Neuronal stem cell (in vitro differentiated cells): ENCODE measurements around the gene CFAP221.

ENCODE experiments used
- DNase-seq: peaks from one replicate; pipeline ENCODE4 v3.0.0-alpha.2; 2013; ENCODE audit warnings: low spot score
- H2AFZ ChIP-seq: one replicate; pipeline ENCODE4 v1.6.1; 2013; ENCODE audit warnings: mild to moderate bottlenecking, low read length, inconsistent platforms
- H2AK5ac ChIP-seq: 2 replicates; pipeline ENCODE4 v1.6.1; 2013; ENCODE audit warnings: low read depth, mild to moderate bottlenecking, inconsistent platforms, low read length, moderate library complexity, mixed read lengths
- H2BK120ac ChIP-seq: 2 replicates; pipeline ENCODE4 v1.6.1; 2013; ENCODE audit warnings: low read depth, mild to moderate bottlenecking, inconsistent platforms, low read length, moderate library complexity, mixed read lengths
- H2BK12ac ChIP-seq: one replicate; pipeline ENCODE4 v1.6.1; 2013; ENCODE audit warnings: low read length, inconsistent platforms
- H2BK15ac ChIP-seq: 2 replicates; pipeline ENCODE4 v1.6.1; 2013; ENCODE audit warnings: mild to moderate bottlenecking, low read length, inconsistent platforms, mixed read lengths
- H2BK5ac ChIP-seq: one replicate; pipeline ENCODE4 v1.6.1; 2013; ENCODE audit warnings: inconsistent platforms, mild to moderate bottlenecking, low read length, moderate library complexity
- H3K14ac ChIP-seq: one replicate; pipeline ENCODE4 v1.6.1; 2013; ENCODE audit warnings: low read length, inconsistent platforms
- H3K18ac ChIP-seq: 2 replicates; pipeline ENCODE4 v1.6.1; 2013; ENCODE audit warnings: low read length, inconsistent platforms
- H3K23ac ChIP-seq: 2 replicates; pipeline ENCODE4 v1.6.1; 2013; ENCODE audit warnings: low read depth, mild to moderate bottlenecking, mixed read lengths, low read length, inconsistent platforms; ENCODE audit not compliant: poor library complexity
- H3K27ac ChIP-seq: replicated peaks from 3 replicates; pipeline ENCODE4 v1.5.1; 2013; ENCODE audit warnings: low read length, inconsistent platforms
- H3K27me3 ChIP-seq, 3 experiments: 2 replicates each; pipeline ENCODE4 v1.6.1; 2013; ENCODE audit warnings: low read length in 3 of 3, mild to moderate bottlenecking in 2 of 3, inconsistent platforms in 1 of 3, low read depth in 1 of 3, mixed read lengths in 1 of 3, moderate library complexity in 1 of 3; ENCODE audit not compliant: control insufficient read depth in 3 of 3, insufficient read depth in 3 of 3
- H3K36me3 ChIP-seq, 2 donors: replicated peaks in 1 of 2; 2 replicates each; pipeline ENCODE4 v1.6.1; 2013; ENCODE audit warnings: low read length in 2 of 2; ENCODE audit not compliant: control insufficient read depth in 2 of 2, insufficient read depth in 2 of 2
- H3K4ac ChIP-seq: 2 replicates; pipeline ENCODE4 v1.6.1; 2013; ENCODE audit warnings: inconsistent platforms, mild to moderate bottlenecking, low read length, moderate library complexity
- H3K4me1 ChIP-seq, 2 donors: 1 replicate in 1 of 2; 2 replicates in 1 of 2; pipeline ENCODE4 v1.6.1; 2013; ENCODE audit warnings: low read length in 2 of 2, low read depth in 1 of 2; ENCODE audit not compliant: control insufficient read depth in 2 of 2, insufficient read depth in 1 of 2
- H3K4me2 ChIP-seq: one replicate; pipeline ENCODE4 v1.6.1; 2013; ENCODE audit warnings: mild to moderate bottlenecking, low read length, inconsistent platforms; ENCODE audit not compliant: insufficient read depth, poor library complexity, severe bottlenecking
- H3K4me3 ChIP-seq, 2 donors: 2 replicates each; pipeline ENCODE4 v1.5.1; 2013; ENCODE audit warnings: low read length in 2 of 2, mild to moderate bottlenecking in 2 of 2, inconsistent platforms in 1 of 2, moderate library complexity in 1 of 2
- H3K79me1 ChIP-seq: one replicate; pipeline ENCODE4 v1.6.1; 2013; ENCODE audit warnings: low read depth, mild to moderate bottlenecking, inconsistent platforms, low read length, moderate library complexity
- H3K9ac ChIP-seq: one replicate; pipeline ENCODE4 v1.6.1; 2013; ENCODE audit warnings: mild to moderate bottlenecking, low read depth, low read length, inconsistent platforms; ENCODE audit not compliant: poor library complexity
- H3K9me3 ChIP-seq, 2 donors: replicated peaks in 1 of 2; 2 replicates each; pipeline versions ENCODE3 to v1.6.1; 2013; ENCODE audit warnings: low read length in 2 of 2, mild to moderate bottlenecking in 2 of 2, inconsistent platforms in 1 of 2, low read depth in 1 of 2, mixed read lengths in 1 of 2, moderate library complexity in 1 of 2; ENCODE audit not compliant: control insufficient read depth in 2 of 2, insufficient read depth in 1 of 2
- H4K8ac ChIP-seq: one replicate; pipeline ENCODE4 v1.6.1; 2013; ENCODE audit warnings: low read depth, mild to moderate bottlenecking, inconsistent platforms, low read length, moderate library complexity
- H4K91ac ChIP-seq: one replicate; pipeline ENCODE4 v1.6.1; 2013; ENCODE audit warnings: low read length, low read depth, mild to moderate bottlenecking, inconsistent platforms; ENCODE audit not compliant: poor library complexity
- WGBS, 2 donors: extraction: QIAGEN DNeasy Blood & Tissue Kit; methylation state at CpG; one replicate each; pipeline ENCODE4 v1.1.7; 2013; ENCODE audit warnings: missing lambda C conversion rate in 2 of 2, mixed read lengths in 1 of 2; ENCODE audit not compliant: insufficient read length in 2 of 2, insufficient replicate concordance in 1 of 2; ENCODE audit errors: extremely low coverage in 2 of 2; 5-methylcytosine and 5-hydroxymethylcytosine counted together

The CFAP221 gene

GRCh38 chr2:119511989-119512388 is 32.3 kb upstream of the CFAP221 start:
- Histone ChIP-seq H3K36me3 (no peaks in the 10 kb centered on the region), H3K4me1 (no peaks in the 10 kb centered on the region), H3K27ac (no peak overlapping the region), H3K23ac (no peak overlapping the region), H3K79me1 (no peaks in the 10 kb centered on the region), H2BK120ac (no peak overlapping the region), H2BK12ac (no peak overlapping the region), H3K4ac (no peak overlapping the region), H2BK5ac (no peak overlapping the region), H2BK15ac (no peak overlapping the region), H3K4me2 (no peak overlapping the region), H3K14ac (no peak overlapping the region), H3K9ac (no peak overlapping the region), H3K18ac (no peak overlapping the region), H3K4me3 (no peak overlapping the region), H2AK5ac (no peak overlapping the region), H4K91ac (no peak overlapping the region), H3K9me3 (no peaks in the 10 kb centered on the region), H2AFZ (no peak overlapping the region), H3K27me3 (peaks cover 0 to 11% (median 0%) of the 10 kb centered on the region in 3 experiments), H4K8ac (no peak overlapping the region)
- no peak for DNase-seq
- WGBS, 2 donors, result 100% methylated on average over 1 of the region's 3 CpGs; no CpG with 5 or more reads in 1 of the 2 donors

- Histone ChIP-seq H2BK15ac (no peak overlapping the region), H3K36me3 (no peaks in the 10 kb centered on the region), H2BK120ac (no peak overlapping the region), H4K91ac (no peak overlapping the region), H3K23ac (no peak overlapping the region), H2AFZ (no peak overlapping the region), H3K4me1 (no peaks in the 10 kb centered on the region), H3K9me3 (no peaks in the 10 kb centered on the region), H4K8ac (no peak overlapping the region), H3K4me3 (no peak overlapping the region), H3K14ac (no peak overlapping the region), H3K9ac (no peak overlapping the region), H3K18ac (no peak overlapping the region), H2AK5ac (no peak overlapping the region), H2BK12ac (no peak overlapping the region), H3K27ac (no peak overlapping the region), H2BK5ac (no peak overlapping the region), H3K27me3 (peaks cover 0 to 11% (median 0%) of the 10 kb centered on the region in 3 experiments), H3K79me1 (no peaks in the 10 kb centered on the region), H3K4me2 (no peak overlapping the region), H3K4ac (no peak overlapping the region)
- DNase-seq, result no peak
- WGBS, 2 donors, result no CpG with 5 or more reads among the region's 1 CpG
These were observed 31.3 kb upstream of the CFAP221 start for GRCh38 chr2:119512946-119513345.

GRCh38 chr2:119513832-119514231 is 30.4 kb upstream of the CFAP221 start:
- H3K27me3 ChIP-seq, result peaks cover 0 to 15% (median 0%) of the 10 kb centered on the region in 3 experiments

GRCh38 chr2:119516121-119516520 is 28.1 kb upstream of the CFAP221 start:
- no peaks in the 10 kb centered on the region for H3K4me1 ChIP-seq
- no peak overlapping the region for H4K91ac ChIP-seq
- no peak overlapping the region for H3K4ac ChIP-seq
- no peaks in the 10 kb centered on the region for H3K9me3 ChIP-seq
- no peak overlapping the region for H3K27ac ChIP-seq
- peaks cover 0 to 29% (median 3%) of the 10 kb centered on the region in 3 experiments for H3K27me3 ChIP-seq
- no peak overlapping the region for H4K8ac ChIP-seq
- H3K79me1 ChIP-seq, result no peaks in the 10 kb centered on the region
- DNase-seq, result no peak
- no peak overlapping the region for H3K9ac ChIP-seq
- H3K14ac ChIP-seq, result no peak overlapping the region
- H3K36me3 ChIP-seq, result no peaks in the 10 kb centered on the region
- no peak overlapping the region for H3K4me2 ChIP-seq
- H2BK5ac ChIP-seq, result no peak overlapping the region
- H2AFZ ChIP-seq, result no peak overlapping the region
- H3K4me3 ChIP-seq, result no peak overlapping the region
- no peak overlapping the region for H2BK12ac ChIP-seq
- no CpG with 5 or more reads among the region's 2 CpGs for WGBS, 2 donors
- no peak overlapping the region for H2AK5ac ChIP-seq
- no peak overlapping the region for H3K23ac ChIP-seq
- no peak overlapping the region for H2BK120ac ChIP-seq
- H3K18ac ChIP-seq, result no peak overlapping the region
- no peak overlapping the region for H2BK15ac ChIP-seq

More at GRCh38 chr2:119513832-119514231, 30.4 kb upstream of the CFAP221 start:
- no peak overlapping the region for H3K27ac ChIP-seq
- H3K4ac ChIP-seq, result no peak overlapping the region
- H4K91ac ChIP-seq, result no peak overlapping the region
- H3K4me2 ChIP-seq, result no peak overlapping the region
- no peak overlapping the region for H4K8ac ChIP-seq
- H3K79me1 ChIP-seq, result no peaks in the 10 kb centered on the region
- H3K9me3 ChIP-seq, result no peaks in the 10 kb centered on the region
- no peak overlapping the region for H2AK5ac ChIP-seq
- no peak overlapping the region for H3K18ac ChIP-seq
- no peak overlapping the region for H3K23ac ChIP-seq
- no peak overlapping the region for H3K4me3 ChIP-seq
- no peak overlapping the region for H3K14ac ChIP-seq
- no peak overlapping the region for H2BK12ac ChIP-seq
- no peaks in the 10 kb centered on the region for H3K4me1 ChIP-seq
- H3K9ac ChIP-seq, result no peak overlapping the region
- H2BK15ac ChIP-seq, result no peak overlapping the region
- DNase-seq, result no peak
- no CpG with 5 or more reads among the region's 1 CpG for WGBS, 2 donors
- no peaks in the 10 kb centered on the region for H3K36me3 ChIP-seq
- no peak overlapping the region for H2BK5ac ChIP-seq
- H2BK120ac ChIP-seq, result no peak overlapping the region
- H2AFZ ChIP-seq, result no peak overlapping the region
